ENCODE data around the gene YY2. TPM values are rescaled to one million over a fixed set of nuclear protein-coding genes. Genes with fewer than 3 reads are reported as not detected.
"Not testable (repeated sequence)": the region's sequence is repeated elsewhere in the genome, so short reads cannot be mapped to it uniquely, and the experiment has no call there.

YY2 gene
- total RNA-seq, result 0.69 and 5.4 TPM in 2 replicates

DNA sequence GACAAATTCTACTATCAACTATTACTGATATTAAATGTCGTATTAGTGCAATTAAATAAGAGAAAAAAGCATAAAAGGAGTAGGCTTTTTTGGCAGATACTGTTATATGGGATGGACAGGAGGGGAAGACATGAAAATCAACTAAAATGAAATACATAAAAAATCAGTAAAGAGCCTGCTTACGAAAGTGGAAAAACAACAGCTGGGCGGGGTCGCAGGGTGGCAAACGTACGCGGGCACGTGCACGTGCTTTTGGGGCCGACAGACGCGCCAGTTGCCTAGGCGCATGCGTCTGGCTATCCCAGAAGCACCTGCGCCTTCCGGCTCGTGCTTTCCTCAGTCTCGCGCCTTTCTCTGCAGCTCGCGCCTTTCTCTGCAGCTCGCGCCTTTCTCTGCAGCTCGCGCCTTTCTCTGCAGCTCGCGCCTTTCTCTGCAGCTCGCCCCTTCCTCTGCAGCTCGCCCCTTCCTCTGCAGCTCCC, at the start of gene YY2:
Gene YY2 (plus strand): TSS at position 51 of the 479 bp plus-strand sequence. CDS start 498 bp downstream, outside the sequence.
- DNase-seq (ENCODE audit: low read depth), result no peak

DNA sequence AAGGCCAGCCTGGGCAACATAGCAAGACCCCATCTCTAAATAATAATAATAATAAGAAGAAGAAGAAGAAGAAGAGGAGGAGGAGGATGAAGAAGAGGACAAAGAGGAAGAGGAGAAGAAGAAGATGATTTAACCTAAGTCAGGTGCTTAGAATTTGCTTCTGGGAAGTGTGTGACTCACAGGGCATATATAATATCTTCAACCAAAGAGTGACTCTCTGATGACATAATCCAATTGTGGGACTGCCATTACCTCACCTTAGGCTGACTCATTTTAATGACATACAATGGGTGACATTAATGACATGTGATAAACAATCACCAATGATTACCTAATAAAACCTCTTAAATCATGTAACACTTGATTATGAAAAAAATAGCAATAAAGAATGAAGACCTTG, 49.1 kb upstream of the YY2 start:
- DNase-seq (ENCODE audit: low read depth), result peak; percentile 56

DNA sequence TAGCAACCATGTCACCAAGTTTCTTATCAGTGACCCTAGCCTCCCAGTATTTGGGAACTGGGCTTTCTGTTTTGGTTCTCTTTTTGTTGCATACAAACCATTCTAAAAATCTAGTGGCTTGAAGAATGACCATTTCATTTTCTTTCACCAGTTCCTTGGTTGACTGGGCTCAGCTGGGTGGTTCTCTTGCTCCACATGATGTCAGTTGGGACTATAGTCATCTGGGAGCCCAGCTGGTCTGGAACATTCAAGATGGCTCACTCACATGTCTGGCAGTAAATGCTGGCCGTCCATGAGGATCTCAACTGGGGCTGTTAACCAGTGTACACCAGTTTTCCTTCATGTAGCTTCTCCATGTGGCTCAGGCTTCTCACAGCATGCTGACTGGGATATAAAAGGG, 44.0 kb upstream of the YY2 start:
- no peak for DNase-seq (ENCODE audit: low read depth)

DNA sequence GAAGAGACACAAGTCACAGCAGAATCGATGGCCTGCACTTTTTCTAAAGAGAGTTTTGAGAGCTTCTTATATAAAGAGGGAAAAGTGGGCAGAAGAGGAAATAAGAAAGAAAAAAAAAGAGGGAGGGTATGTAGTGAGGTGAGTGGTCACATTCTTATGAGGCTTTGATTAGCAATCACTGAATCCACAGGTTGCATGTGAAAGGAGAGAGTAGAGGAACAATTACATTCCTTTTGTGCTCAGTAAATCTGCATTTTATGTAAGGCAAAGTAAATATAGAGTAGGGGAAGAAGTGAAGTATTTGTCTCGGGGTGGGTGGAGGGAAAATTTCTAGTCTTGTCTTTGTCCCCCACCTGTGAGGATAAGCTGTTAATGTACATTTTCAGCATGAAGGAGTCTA, 43.2 kb upstream of the YY2 start:
- no peak for DNase-seq (ENCODE audit: low read depth)

DNA sequence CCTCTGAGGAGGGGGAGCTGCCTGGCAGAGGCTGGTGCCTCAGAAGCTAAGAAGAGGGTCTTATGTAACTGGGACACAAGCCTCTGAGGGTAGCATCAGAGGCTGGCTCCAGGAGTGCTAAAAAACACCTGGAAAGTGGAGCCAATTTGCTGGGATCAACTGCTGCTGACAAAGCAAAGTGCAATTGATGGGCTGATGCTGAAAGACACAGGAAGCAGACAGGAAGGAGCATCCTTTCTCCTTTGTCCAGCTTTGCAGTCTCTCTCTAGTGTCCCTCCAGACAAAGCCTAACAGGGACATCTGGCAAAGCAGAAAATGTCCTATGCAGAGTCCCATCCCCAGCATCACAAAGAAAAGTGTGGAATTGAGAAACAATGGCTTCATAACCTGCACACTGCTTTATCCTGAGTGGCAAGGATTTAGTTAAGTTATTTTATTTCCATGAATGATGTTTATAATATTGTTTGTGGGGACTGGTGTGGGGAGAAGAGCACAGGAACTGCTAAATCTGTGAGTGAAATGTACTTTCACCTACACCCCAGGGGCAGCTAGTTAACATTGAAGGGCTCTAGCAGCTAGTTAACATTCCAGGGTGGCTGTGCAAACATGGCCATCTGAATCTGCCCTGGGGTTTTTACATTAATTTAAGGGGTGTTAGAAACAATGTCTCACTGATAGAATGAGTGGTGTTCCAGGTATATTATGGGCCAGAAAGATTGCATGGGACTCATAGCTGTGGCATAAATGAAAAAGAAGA, 42.0 kb upstream of the YY2 start:
- peak; percentile 32 for DNase-seq (ENCODE audit: low read depth)

DNA sequence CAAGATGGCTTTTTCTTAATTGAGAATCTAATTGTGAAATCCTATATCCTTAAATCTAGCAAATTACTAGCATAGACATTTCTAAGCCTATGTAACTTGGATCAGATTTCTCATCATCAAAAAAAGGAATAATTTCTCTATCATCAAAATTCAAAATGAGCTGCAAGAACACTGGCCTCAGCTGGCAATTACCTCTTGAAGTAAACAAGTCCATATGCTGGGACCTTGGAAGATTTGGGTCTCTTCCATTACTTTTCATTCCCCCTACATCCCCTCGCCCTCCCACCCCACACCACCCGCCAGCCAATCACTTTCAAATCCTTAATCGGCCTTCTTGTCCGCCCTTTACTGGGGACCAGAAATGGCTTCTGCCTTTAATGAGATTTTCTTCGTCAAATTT, 39.7 kb upstream of the YY2 start:
- DNase-seq (ENCODE audit: low read depth), result no peak

DNA sequence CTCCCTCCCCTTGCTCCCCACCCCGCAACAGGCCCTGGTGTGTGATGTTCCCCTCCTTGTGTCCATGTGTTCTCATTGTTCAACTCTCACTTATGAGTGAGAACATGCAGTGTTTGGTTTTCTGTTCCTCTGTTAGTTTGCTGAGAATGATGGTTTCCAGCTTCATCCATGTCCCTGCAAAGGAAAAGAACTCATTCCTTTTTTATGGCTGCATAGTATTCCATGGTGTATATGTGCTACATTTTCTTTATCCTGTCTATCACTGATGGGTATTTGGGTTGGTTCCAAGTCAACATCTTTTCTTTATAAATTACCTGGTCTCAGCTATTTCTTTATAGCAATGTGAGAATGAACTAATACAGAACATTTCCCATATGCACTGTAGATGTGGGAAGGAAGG, 35.6 kb upstream of the YY2 start:
- not testable (repeated sequence) for DNase-seq (ENCODE audit: low read depth)

DNA sequence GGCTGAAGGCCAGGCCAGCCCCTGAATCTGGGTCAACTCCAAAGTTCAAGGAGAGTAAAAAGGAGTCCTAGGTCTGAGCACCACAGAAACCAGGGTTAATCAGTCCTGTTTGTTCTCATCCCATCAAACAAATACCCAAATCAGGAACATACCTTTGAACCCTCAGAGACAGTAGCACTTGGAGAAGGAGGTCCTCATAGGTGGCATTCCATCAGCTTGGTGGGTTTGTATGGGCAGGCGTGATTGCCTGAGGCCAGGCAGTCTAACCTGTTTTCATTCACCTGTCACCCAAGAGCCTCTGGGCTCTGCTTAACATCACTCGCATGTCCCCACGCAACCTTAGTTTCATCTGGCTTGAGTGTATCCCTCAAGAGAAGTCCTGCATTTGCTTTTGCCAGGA, 33.9 kb upstream of the YY2 start:
- DNase-seq (ENCODE audit: low read depth), result no peak

DNA sequence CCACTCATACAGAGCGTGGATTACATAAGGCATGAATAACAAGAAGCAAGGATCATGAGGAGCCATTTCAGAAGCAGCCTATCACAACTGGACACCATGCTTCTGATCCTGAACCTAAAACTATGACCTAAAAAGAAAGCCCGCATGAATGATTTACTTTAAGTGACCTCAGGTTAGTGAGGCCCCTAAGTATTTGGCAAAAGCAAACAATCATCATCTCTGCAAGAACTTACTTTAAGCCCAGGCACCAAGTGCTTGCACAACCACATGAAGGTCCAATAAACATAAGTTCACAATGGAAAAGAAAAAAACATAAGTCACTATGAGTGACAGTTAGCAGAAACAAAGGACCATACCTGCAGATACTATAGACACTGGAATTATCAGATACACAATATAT, 24.3 kb upstream of the YY2 start:
- peak; percentile 28 for DNase-seq (ENCODE audit: low read depth)

DNA sequence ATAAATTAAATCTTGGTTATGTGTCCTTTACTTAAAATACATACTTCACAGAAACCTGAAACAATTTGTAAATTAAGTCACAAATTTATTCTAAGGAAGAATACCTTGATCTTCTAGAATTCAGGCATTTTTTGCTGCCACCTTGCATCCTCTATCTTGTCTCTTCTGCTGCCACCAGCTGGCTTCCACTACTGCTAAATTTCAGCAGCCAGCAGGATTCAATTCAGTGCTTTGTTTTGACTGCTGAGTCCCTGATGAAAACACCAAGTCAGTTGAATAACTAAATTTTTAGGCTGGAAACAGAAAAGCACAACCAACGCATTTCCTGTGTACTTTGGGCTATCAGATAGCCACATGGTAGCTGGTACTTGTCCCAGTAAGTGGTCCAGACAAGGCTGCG, 18.7 kb upstream of the YY2 start:
- no peak for DNase-seq (ENCODE audit: low read depth)

DNA sequence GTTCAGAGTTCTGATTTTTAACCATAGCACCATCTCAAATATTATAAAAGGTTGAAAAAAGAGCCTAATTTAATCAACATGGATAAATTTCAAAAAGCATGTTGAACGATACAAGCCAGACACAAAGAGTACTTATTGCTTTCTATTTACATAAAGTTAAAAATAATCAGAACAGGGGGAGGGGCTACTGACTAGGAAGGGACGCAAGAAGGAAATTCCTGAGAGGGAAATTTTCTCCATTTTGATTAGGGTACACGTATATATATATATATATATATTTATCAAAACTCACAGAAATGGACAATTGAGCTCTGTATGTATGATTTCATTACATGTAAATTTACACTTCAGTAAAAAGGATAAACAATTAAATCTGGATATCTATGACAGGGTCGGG, 16.9 kb upstream of the YY2 start:
- peak; percentile 27 for DNase-seq (ENCODE audit: low read depth)

DNA sequence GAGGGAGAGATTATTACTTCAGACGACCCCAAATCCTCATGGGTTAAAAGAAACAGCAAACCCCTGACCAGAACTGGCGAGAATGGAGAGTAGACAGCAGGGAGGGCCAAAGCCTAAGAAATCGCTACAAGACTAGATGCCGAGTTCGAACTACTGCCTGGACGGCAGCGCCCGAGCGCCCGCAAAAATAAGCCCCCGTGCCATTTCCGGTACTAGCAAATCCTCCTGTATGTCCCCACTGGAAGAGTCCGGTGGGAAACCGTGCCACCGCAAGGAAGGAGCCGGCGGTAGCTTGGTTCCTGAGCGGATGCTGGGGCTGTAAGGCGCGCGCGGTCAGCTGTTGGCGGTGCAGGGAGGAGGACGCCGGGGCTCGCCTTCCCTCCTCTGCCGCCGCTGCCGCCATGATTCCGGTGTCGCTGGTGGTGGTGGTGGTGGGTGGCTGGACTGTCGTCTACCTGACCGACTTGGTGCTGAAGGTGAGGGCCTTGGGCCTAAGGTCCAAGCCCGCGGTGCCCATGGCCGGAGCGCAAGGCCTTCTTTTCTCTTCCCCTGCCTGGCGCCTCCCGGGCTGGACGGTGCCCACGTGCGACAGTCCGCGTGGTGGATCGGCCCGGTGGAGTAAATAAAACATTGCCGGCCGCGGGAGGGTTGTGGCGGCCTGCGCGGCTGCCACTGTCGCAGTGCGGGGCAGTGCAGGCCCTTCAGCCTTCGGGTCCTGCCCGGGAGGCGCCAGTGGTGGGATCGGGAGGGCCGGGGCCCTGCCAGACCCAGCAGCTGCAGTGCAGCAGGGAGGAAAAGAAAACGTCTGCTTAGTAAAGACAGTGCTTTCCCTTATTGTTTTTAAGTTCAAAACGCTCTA, 16.2 kb upstream of the YY2 start, which contains the start of gene MBTPS2:
Gene MBTPS2 (plus strand): TSS at position 284 of the 859 bp plus-strand sequence. CDS start 118 bp downstream, at position 402.
- peak; percentile 68 for DNase-seq (ENCODE audit: low read depth)

DNA sequence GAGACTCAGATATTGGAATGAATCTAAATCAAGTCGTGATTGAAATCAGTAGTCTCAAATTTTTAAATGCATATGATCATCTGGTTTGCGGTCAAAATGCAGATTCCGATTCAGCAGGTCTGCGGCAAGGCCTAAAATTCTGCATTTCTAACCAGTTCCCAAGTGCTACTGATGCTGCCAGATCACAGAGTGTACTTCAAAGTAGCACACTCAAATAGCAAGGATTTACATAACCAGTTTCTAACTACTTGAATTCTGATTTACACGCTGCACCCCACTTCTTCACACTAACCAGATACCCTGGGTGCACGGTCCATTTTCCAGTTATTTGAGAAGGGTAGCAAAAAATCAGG, 15.6 kb upstream of the YY2 start:
- peak; percentile 2 for DNase-seq (ENCODE audit: low read depth)

DNA sequence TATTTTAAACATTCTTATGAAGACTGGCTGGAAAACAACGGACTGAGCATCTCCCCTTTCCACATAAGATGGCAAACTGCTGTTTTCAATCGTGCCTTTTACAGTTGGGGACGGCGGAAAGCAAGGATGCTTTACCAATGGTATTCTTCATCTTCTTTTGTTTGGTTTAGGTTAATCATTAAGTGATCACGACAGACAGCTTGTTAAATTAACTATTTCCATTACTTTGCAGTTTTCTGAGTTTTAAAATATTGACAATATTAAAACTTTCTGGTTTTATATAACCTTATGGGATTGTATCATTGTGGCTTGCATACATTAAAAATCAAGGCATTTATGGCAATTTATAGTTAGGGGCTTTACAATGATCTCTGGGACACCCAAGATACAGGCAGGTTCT, 12.6 kb upstream of the YY2 start:
- no peak for DNase-seq (ENCODE audit: low read depth)

DNA sequence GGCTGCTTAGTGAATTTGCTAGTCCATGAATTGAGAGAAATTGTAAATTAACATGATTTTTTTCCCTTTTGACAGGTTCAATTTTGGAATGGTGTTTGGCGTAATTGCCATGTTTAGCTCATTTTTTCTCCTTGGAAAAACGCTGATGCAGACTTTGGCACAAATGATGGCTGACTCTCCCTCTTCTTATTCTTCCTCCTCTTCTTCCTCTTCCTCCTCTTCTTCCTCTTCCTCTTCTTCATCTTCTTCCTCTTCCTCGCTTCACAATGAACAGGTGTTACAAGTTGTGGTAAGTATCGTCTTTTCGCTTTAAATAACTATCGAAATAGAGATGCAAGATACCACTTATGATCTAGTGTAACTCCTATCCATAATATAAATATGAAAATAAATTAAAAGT, 10.7 kb upstream of the YY2 start:
- no peak for DNase-seq (ENCODE audit: low read depth)

DNA sequence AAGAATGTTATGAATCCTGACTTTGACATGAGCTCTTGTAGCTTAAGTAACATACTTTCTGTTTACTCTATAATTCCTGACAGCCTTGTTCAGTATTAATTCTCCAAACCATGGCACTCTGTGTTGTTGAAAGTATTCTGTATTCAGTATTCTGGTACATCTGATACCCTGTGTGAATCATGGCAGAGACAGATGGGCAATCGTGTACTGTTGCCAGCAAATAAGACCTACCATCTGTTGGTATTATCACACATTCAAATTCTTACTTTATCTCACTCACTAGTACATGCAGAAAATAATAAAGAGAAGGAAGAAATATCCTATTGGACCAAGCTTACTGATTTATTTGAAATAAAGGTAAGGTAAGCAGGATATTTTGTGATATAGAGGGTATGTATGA, 8.4 kb upstream of the YY2 start:
- no peak for DNase-seq (ENCODE audit: low read depth)

DNA sequence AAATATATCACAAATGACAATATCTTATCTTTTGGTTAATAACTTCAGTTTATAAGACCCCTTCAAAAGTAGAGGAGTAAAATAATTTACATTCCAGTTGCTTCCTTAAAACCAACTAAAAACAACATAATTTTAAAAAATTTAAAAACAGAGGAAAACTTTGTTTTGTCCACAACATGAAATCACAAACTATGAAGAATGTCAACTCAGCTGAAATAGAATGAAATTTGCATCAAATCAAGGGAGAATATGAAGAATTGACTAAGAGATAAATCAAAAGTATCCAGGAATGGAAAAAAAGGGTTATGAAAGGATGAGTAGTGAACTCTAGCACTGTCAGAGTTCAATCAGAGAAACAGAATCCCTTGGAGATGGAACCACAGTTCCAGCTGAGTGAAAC, 2.2 kb upstream of the YY2 start:
- no peak for DNase-seq (ENCODE audit: low read depth)

DNA sequence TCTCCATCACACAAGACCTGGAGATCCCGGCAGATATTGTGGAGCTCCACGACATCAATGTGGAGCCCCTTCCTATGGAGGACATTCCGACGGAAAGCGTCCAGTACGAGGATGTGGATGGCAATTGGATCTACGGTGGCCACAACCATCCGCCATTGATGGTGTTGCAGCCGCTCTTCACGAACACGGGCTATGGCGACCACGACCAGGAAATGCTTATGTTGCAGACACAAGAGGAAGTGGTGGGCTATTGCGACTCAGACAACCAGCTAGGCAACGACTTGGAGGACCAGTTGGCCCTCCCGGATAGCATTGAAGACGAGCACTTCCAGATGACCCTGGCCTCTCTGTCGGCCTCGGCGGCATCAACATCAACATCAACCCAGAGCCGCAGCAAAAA, 717 bp downstream of the YY2 start:
- no peak for DNase-seq (ENCODE audit: low read depth)

DNA sequence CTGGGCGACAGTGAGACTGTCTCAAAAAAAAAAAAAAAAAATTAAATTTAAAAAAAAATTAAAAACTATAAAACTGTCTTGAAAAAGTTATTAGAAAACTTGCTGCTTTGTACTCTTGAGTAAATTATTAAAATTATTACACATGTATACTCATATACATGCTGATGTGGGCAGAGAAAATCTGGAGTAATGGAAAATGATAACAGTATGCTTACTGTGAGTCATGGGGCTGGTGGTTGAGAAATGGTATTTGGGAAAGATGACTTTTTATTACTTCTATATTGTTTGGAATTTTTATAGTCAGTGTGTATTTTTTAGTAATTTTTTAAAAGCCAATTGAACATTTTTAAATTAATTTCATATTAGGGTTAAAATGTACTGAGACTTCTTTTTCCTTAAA, 7.5 kb downstream of the YY2 start:
- no peak for DNase-seq (ENCODE audit: low read depth)

DNA sequence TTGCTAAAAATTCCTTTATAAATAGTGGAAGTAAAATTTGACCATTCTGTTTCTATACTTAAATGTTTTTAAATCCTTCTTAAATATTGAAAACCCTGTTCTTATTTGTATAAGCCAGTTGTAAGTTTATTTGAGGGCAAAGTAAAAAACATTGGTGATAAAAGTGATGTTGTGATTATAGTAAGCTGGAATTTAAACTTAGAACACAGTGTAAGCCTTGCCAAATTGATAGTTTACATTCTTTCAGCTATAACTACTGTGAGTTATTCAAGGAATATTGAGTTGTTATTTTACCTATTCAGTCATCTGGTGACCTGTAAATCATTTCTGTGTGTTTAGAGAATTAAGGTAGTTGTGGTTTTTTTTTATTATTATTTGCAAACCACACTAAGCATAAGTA, 9.6 kb downstream of the YY2 start:
- peak; percentile 49 for DNase-seq (ENCODE audit: low read depth)

DNA sequence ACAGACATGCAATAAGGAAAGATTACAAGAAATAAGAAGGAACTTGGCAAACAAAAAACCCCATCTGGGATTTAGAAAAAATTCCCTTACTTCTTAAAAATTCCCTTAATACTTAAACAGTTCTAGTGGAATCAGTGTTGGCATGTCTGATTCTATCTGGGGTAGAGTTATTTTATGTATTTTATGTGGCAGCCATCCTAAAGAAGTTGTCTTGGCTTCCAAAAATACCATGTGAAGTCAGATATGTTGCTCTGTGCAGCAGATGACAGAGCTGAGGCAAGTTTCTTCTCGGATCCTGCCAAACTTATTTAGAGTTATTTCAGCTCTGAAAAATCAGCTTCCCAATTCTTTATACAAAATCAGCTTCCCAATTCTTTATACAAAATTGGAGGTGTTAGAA, 14.7 kb downstream of the YY2 start:
- DNase-seq (ENCODE audit: low read depth), result no peak

DNA sequence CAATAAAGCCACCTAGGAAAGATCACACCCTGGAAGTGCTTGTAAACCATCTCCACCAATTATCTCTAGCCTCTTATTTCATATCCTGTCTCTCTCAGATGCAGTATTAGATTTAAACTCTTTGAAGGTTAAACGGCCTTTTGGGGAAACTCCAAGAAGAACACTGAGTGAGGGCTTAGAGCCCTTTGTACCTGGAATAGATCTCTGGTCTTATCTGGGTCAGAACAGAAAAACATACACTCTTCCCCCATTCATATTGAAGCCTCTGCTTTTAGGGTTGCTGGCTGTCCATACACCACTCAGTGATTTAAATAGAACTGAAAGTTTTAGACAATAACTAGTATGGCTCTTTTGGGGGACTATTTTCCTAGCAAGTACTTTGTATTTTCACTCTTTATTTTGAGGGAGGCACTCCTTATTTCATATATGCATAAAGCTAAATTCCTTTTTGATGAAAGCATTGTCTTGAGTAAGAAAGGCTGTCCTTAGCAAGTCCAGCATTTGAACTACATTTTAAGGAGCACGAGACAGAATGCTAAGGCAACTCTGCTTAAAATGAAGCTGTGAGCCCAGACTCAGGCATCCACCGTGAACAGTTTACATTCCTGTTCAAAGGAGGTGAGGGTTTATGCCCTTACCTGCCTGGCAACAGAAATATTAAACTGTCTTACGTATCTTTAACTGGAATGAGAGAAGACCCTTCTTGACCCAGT, 17.4 kb downstream of the YY2 start:
- no peak for DNase-seq (ENCODE audit: low read depth)

Measured in renal cortical epithelial cell (primary cell).